NOMO-1 treated with dmso at 0.1 percent for 144 hours (cell line): ENCODE measurements around the gene AOPEP.

Source experiments
- DNase-seq: peaks from one replicate; lab custom pipeline; 2025; ENCODE audit not compliant: unreplicated experiment; lab: John Stamatoyannopoulos, UW

The AOPEP gene

DNA sequence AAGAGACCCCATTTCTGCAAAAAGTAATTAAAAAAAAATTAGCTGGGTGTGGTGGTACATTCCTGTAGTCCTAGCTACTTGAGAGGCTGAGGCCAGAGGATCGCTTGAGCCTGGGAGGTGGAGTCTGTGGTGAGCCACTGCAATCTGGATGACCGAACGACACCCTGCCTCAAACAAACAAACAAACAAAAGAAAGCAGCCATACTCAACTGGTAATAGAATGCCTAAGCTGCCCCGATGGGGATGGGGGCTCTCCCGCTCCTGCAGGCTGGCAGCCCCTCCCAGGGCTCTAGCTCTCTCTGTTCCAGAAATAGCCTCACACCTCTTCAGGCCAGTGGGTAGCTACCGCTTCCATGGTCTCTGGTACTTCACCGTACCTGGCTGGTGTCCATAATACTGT, 349.2 kb downstream of the AOPEP start:
- DNase-seq, result no peak

- DNase-seq, result no peak
Observed at GRCh38 chr9:95076696-95077052, 350.2 kb downstream of the AOPEP start.

DNA sequence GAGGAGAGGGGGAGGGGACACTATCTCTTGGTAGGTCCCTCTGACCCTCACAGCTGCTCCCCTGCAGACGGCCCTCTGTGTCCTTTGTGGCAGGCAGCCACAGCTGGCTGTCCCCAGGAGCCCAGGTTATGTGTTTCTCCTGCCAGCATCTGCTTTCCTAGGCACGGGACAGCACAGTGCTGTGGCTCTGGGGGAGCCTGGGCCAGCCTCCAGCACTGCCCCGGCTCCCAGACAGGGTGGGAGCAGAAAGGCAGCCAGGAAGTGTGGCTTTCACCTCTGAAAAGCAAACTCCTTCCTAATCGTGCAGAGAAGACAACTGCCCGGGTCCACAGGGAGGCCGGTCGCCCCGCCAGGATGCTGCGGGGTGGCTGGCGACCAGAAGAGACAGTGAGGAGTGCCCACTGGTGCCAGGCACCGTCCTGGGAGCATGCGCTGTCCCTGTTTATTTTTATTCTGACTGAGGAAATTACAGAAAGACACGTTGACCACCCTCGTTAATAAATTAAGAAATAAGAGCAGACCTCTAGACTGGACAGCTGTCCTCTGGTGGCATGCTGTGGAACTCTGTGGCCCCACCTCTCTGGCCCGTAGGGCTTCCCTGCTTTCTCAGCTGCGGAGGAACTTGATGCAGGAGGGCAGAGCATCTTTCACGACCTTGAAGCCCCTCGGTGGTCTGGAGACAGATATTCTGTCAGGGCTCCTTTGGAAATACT, 350.7 kb downstream of the AOPEP start:
- no peak for DNase-seq

DNA sequence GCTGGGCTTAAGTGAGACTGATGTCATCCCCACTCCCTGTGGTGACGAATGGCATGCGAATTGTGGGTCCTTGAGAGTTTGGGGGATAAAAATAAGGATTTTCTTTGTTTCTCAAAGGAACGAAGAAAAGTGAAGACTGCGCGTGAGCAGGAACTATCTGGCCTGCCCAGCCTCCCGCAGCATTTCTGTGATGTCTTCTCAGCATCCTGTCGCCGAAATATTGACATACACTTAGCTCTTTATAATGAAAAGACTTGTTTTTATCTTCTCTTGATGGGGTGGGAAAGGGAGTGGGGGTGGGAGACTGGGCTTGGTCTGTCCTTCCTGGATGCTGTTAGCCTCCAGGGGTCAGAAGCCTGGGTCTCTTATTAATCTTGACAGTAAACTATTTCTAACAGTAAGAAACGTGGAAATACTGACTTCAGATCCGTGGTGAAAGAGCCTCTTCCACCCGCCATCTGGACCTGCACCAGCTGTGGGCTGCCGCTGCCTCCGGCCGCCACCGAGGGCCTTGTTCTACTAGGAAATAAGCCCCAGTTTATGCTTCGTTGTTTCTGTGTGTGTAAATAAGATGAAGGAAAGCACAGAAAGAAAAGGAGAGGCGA, 351.4 kb downstream of the AOPEP start:
- DNase-seq, result no peak

DNA sequence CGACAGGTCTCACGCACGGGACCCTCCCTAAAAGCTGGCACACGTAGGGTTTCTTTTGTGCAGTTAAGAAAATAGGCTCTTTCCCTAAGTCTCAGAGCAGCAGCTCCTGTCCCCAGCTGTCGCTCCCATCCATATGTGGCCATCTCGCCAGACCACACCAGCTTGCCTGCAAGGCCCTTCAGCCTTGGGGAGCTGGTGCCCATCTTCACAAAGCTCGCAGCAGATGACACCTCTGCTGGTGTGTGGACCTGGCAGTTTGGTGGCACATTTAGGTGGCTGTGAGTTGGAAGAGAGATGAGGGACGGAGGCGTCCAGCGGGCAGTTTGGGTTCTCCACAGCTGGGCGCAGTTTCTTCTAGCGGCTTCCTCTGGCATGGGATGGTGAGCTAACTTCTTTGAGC, 352.0 kb downstream of the AOPEP start:
- DNase-seq, result no peak

DNA sequence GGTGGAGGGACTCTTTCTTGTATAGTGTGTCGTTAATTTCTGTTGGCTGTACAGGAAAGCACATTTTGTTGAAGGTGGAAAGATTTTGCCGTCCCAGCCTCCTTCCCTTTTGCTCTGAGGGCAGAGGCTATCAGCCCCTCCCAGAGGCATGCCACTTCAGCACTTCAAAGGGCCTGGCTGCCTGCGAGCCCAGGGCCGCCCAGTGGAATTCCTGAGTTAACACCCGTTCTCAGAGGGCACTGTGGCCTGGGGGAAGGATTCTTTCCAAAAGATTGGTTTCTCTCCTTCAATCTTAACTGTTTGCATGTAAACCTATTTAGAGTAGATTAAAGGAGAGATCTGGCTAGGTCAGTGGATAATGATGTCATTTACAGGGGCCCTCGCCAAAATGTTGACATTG, 352.4 kb downstream of the AOPEP start:
- no peak for DNase-seq

GRCh38 chr9:95079461-95079860, 353.0 kb downstream of the AOPEP start:
- DNase-seq, result no peak

- no peak for DNase-seq
Observed at GRCh38 chr9:95080961-95081647, 354.6 kb downstream of the AOPEP start.

GRCh38 chr9:95081998-95082397, 355.5 kb downstream of the AOPEP start:
- no peak for DNase-seq

GRCh38 chr9:95082401-95083084, 356.0 kb downstream of the AOPEP start:
- no peak for DNase-seq

GRCh38 chr9:95083086-95083768, 356.7 kb downstream of the AOPEP start:
- DNase-seq, result no peak

DNA sequence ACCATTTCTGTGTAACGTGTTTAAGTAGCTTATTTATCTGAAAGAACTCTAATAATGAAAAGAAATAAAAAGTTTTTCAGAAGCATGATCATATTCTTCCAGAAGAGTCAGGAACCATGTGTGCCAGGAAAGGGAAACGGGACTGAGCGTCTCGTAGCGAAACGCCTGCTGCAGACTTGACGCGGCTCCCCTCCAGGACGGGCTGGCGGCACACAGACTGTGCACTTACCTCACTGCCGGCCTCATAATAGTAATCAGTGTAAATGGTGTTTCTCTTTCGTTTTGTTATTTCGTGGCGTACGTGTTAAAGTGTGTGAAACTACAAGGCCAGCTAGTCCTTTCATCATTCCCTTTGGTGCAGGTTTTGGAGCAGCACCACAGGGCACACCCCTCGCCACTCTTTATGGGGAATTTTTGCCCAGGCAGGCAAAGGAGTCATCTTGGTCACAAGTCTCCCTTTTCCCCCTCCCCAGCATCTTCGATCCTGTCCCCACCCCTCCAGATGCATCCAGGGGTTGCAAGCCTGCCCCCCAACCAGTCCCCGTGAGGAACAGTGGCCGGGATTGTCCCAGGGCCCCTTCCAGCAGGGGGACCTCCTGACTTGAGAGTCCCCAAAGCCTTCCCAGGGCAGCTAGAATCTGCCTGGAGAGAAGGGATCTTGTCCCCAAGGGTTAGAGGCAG, 357.9 kb downstream of the AOPEP start:
- no peak for DNase-seq

GRCh38 chr9:95085036-95085770, 358.7 kb downstream of the AOPEP start:
- DNase-seq, result no peak

DNA sequence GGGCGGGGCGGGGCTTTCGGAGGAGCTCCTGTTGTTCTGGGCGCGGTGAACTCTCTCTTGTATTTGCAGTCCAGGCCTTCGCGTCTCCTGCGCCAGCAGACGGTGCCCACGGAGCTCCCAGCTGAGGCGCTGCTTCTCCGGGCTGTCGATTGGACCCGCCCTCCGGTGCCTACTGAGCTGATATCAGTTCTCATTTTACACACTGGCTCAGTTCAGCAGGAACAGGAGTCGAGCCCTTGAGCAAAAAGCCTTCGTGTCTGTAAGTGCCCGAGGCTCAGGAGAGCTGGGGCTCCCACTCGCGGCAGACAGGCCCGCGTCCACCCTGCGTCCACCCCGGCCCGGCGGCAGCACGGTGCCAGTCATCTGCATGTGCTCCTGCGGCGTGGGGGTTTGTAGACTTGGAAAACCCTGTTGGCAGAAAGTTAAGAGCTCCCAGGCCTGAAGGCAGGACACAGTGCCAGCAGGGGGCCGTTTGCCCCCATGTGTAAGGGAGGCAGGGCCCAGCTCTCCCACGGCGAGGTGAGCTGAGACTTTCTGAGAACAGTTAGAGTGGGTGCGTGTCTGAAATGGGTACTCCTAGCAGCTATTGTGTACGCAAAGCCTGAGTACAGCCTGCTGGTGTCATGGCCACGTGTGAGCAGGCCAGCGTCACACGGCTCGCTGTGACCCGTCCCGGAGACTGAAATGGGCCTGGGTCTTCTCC, 359.5 kb downstream of the AOPEP start:
- DNase-seq, result no peak

- no peak for DNase-seq
Observed at GRCh38 chr9:95086564-95086955, 360.1 kb downstream of the AOPEP start.

GRCh38 chr9:95087659-95088242, 361.3 kb downstream of the AOPEP start:
- DNase-seq, result no peak

- DNase-seq, result no peak
Observed at GRCh38 chr9:95088421-95089161, 362.1 kb downstream of the AOPEP start.

DNA sequence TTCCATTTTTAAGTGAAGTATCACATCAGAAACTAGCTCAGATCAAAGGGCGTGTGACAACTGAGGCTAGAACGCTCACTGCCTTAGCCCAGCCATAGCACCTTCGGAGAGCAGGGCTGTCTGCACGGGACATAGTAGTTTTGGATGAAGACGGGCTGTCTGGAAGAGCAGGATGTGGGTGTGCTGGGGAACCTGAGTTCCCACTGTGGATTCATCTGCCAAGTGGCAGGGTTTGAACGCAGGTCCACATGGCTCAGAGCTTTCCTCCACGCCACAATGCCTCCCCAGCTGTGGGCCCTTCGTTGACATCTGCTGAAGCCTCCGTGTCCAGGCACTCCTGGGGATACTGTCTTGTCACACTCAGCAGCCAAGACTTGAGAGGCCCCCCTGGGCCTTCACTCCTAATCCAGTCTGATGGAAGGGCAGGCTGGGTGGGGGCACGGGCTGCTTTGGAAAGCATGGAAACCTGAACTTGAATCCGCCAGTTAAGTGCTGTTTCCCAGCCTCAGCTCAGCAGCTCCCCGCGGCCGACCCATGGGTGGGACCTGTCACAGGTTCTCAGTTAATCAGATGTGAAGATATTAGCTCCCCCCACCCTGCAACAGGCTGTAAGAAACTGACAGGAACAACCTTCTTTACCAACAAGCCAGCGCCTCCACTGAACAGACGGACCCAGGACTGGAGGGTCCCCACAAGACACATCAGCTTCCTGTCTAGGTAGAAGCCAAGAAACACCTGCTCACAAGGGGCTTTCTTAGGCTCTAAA, 362.9 kb downstream of the AOPEP start:
- DNase-seq, result no peak
